Body of pancreas (tissue), 4 donors: ENCODE measurements around the gene RCAN2. TPM values are rescaled to one million over a fixed set of nuclear protein-coding genes. Genes with fewer than 3 reads are reported as not detected.

Experiments
- ATAC-seq: fragments of 150-250 bp; one replicate; pipeline ENCODE4 v1.9.1; 2016
- DNase-seq, 4 donors: peaks; one replicate each; pipeline ENCODE4 v3.0.0-alpha.2; 2019
- H3K27ac ChIP-seq, 4 donors: fragments of 200-600 bp; sonication (generic); 1 replicate in 3 of 4; 2 replicates in 1 of 4; pipeline versions ENCODE4 v1.5.1 to v1.6.1; 2016 to 2019; ENCODE audit warnings: mild to moderate bottlenecking in 1 of 4, mixed read lengths in 1 of 4, moderate library complexity in 1 of 4
- H3K27me3 ChIP-seq, 2 donors: fragments of 200-600 bp; sonication (generic); one replicate each; pipeline ENCODE4 v1.6.0; 2016; ENCODE audit warnings: mild to moderate bottlenecking in 1 of 2
- H3K36me3 ChIP-seq, 2 donors: fragments of 200-600 bp; sonication (generic); replicated peaks in 1 of 2; 2 replicates each; pipeline ENCODE4 v1.5.1; 2016; ENCODE audit warnings: low read depth in 2 of 2; ENCODE audit not compliant: insufficient read depth in 1 of 2
- H3K4me1 ChIP-seq: fragments of 200-600 bp; sonication (generic); one replicate; pipeline ENCODE4 v1.6.0; 2016
- H3K4me3 ChIP-seq, 2 donors: fragments of 200-600 bp; sonication (generic); 1 replicate in 1 of 2; 2 replicates in 1 of 2; pipeline ENCODE4 v1.5.1; 2016 to 2019
- H3K9me3 ChIP-seq, 3 donors: fragments of 200-600 bp; sonication (generic); 1 replicate in 2 of 3; 2 replicates in 1 of 3; pipeline ENCODE4 v1.5.1; 2016
- CTCF ChIP-seq, 7 experiments: fragments of 450-650 bp in 4 of 7; fragments of 200-600 bp in 3 of 7; sonication (generic) in 3 of 7; IDR thresholded peaks; one replicate each; pipeline ENCODE4 v1.5.1; 2016 to 2019; ENCODE audit warnings: antibody characterized with exemption in 7 of 7
- POLR2A ChIP-seq, 3 donors: fragments of 450-650 bp; IDR thresholded peaks; one replicate each; pipeline ENCODE4 v1.6.1; 2016; ENCODE audit warnings: antibody characterized with exemption in 3 of 3, mild to moderate bottlenecking in 2 of 3
- WGBS, 2 donors: methylation state at CpG; one replicate each; pipeline ENCODE4 v1.1.5; 2017; 5-methylcytosine and 5-hydroxymethylcytosine counted together
- intact Hi-C: fragments of 100-400 bp; cut with DNase I; formaldehyde crosslinking; loops from one replicate; pipeline ENCODE4 v1.15.1; 2023
- total RNA-seq, 2 donors: library from RNA; depleted of rRNA; stranded (reverse); fragments of >200 nt; gene quantifications; one replicate each; pipeline ENCODE4 v1.1.0, GENCODE V29; 2016

The RCAN2 gene
- total RNA-seq, 2 donors from 2014 or later = 5.3 to 6.5 TPM

GRCh38 chr6:46287043-46287442 is 204.2 kb downstream of the RCAN2 start:
- ATAC-seq = no peak
- no peaks in the 10 kb centered on the region for H3K9me3 ChIP-seq
- DNase-seq = no peak
- H3K4me3 ChIP-seq = no peak overlapping the region
- 90 to 91% methylated on average over 2 of the region's 2 CpGs for WGBS, 2 donors
- no peak overlapping the region for H3K27ac ChIP-seq
- H3K4me1 ChIP-seq = peaks cover 8% of the 10 kb centered on the region
- no peaks in the 10 kb centered on the region for H3K36me3 ChIP-seq
- TF ChIP-seq POLR2A (IDR thresholded peaks at IDR 0.05) (no peak), CTCF (IDR thresholded peaks at IDR 0.05) (no peak)
- H3K27me3 ChIP-seq = no peaks in the 10 kb centered on the region
- intact Hi-C loops = no loop called here

- WGBS, 2 donors = 77 to 87% methylated on average over 2 of the region's 2 CpGs
- Histone ChIP-seq H3K36me3 (no peaks in the 10 kb centered on the region), H3K9me3 (no peaks in the 10 kb centered on the region), H3K4me3 (no peak overlapping the region), H3K27ac (no peak overlapping the region), H3K27me3 (no peaks in the 10 kb centered on the region), H3K4me1 (no peaks in the 10 kb centered on the region)
- ATAC-seq (no peak), DNase-seq (no peak)
- TF ChIP-seq POLR2A (IDR thresholded peaks at IDR 0.05) = no peak
- no peak for TF ChIP-seq CTCF (IDR thresholded peaks at IDR 0.05)
- intact Hi-C loops = no loop called here
These were observed 206.8 kb downstream of the RCAN2 start for GRCh38 chr6:46284475-46284874.

DNA sequence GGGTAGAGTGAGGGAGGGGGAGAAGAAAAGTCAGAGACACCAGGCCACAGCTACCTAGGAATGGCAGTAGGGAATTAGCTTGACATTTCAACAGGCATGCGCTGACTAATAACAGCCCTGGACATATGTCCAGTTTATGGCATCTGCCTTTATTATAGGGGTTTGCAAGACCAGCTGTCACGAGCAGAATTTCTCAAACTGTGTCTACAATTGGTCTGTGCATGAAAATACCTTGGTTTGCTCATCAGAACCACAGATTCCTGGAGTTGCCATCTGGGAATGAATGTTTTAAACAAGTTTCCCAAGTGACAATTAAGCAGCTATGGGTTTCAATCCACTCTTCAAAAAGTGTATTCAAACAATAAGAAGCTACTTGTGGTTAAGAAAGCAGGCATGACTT is 210.1 kb downstream of the RCAN2 start:
- Histone ChIP-seq H3K27me3 (no peaks in the 10 kb centered on the region), H3K4me3 (no peak overlapping the region), H3K36me3 (no peaks in the 10 kb centered on the region), H3K9me3 (no peaks in the 10 kb centered on the region), H3K4me1 (no peaks in the 10 kb centered on the region), H3K27ac (no peak overlapping the region)
- 94 to 100% methylated on average over 2 of the region's 2 CpGs for WGBS, 2 donors
- DNase-seq = no peak
- no peak for ATAC-seq
- intact Hi-C loops = no loop called here
- TF ChIP-seq CTCF (IDR thresholded peaks at IDR 0.05) (no peak), POLR2A (IDR thresholded peaks at IDR 0.05) (no peak)

DNA sequence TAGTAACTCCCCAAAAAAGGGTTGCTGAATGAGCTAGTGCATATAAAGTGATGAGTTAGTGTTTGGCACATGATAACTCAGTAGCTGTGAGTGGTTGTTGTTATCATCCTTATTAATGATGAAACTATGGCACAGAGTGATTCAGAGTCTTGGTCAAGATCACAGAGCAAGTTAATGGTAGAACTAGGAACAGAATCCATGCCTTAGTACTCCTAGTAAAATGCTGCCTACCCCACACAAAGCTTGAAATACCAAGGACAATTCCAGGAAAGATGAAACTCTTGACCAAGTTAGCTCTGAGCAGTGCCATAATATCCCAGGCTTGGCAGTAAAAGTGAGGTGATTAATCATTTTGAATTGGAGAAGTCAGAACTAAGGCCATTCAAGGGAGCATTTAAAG is 211.4 kb downstream of the RCAN2 start:
- H3K4me3 ChIP-seq = no peak overlapping the region
- no peaks in the 10 kb centered on the region for H3K27me3 ChIP-seq
- TF ChIP-seq CTCF (IDR thresholded peaks at IDR 0.05) = no peak
- TF ChIP-seq POLR2A (IDR thresholded peaks at IDR 0.05) = no peak
- ATAC-seq = no peak
- H3K4me1 ChIP-seq = peaks cover 4% of the 10 kb centered on the region
- no peak overlapping the region for H3K27ac ChIP-seq
- no peaks in the 10 kb centered on the region for H3K36me3 ChIP-seq
- intact Hi-C loops = no loop called here
- no peak for DNase-seq
- no peaks in the 10 kb centered on the region for H3K9me3 ChIP-seq

- Histone ChIP-seq H3K4me3 (no peak overlapping the region), H3K9me3 (no peaks in the 10 kb centered on the region), H3K36me3 (no peaks in the 10 kb centered on the region), H3K4me1 (peaks cover 19% of the 10 kb centered on the region), H3K27ac (no peak overlapping the region), H3K27me3 (no peaks in the 10 kb centered on the region)
- WGBS, 2 donors = 68 to 76% methylated on average over 2 of the region's 2 CpGs
- intact Hi-C loops = no loop called here
- ATAC-seq (no peak), DNase-seq (no peak)
- TF ChIP-seq POLR2A (IDR thresholded peaks at IDR 0.05) = no peak
- TF ChIP-seq CTCF (IDR thresholded peaks at IDR 0.05) = no peak
These were observed 214.6 kb downstream of the RCAN2 start for GRCh38 chr6:46276576-46277142.
